Heart left ventricle (tissue), 13 donors: ENCODE measurements around the gene MC2R.

Experiments
- POLR2A ChIP-seq, 2 donors: fragments of 450-650 bp; IDR thresholded peaks; one replicate each; pipeline ENCODE4 v1.6.1; 2017; ENCODE audit warnings: antibody characterized with exemption in 2 of 2, mild to moderate bottlenecking in 2 of 2, moderate library complexity in 2 of 2
- TF ChIP-seq, protein P1 (sequence below), 12 donors: fragments of 200-600 bp; sonication (generic) in 4 of 12; IDR thresholded peaks; one replicate each; pipeline versions ENCODE4 v1.5.0 to v1.8.0; 2018 to 2022; ENCODE audit warnings: antibody characterized with exemption in 12 of 12, mild to moderate bottlenecking in 5 of 12
- donor health status: ischemic (EF 13 %, LVEDD 7.1; RV severe dilation, severe dysfunction).
- donor health status: DM: no; HTN: yes; CAD: no.
- donor health status: DM: no; HTN: no; CAD: no.
- donor health status: ischemic (EF 25% LVEDD 6.9; RV normal size, moderate dysfunction).
- donor health status: ischemic (EF 25% LVEDD 5.7; RV mildly dilated, moderate dysfunction).
- donor health status: ischemic (EF 35%, LVEDD 5.7; RV mildly dilated, moderate dysfunction).
- donor health status: nonischemic (EF 11% LVEDD 7.7; RV severe dilation, severe dysfunction).
- donor health status: DM: yes; HTN: yes; CAD: no.
- donor health status: PGD.
- donor health status: ischemic (EF 29% LVEDD 5.4; RV normal size, mild dysfunction).
- donor health status: nonischemic (EF 23%, LVEDD 6.1; RV moderate dilation, normal function).

DNA sequence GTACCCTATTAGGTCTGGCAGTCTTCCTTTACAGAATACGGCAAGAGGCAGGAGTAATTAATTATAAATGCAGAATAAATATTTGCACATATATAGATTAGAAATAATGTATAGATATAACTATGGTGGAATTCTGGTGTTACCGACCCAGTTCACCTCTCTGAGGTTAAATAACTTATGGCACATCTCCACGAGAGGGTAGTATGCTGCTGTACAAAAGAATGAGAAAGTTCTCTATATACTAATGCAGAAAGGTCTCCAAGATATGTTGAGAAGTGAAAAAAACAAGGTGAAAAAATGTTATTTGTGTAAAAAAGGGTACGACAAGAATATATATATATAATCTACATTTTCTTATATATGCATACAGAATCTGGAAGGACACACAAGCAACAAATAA lies 40.8 kb downstream of the MC2R start:
- TF ChIP-seq POLR2A (IDR thresholded peaks at IDR 0.05), result no peak
- TF ChIP-seq, protein P1, sequence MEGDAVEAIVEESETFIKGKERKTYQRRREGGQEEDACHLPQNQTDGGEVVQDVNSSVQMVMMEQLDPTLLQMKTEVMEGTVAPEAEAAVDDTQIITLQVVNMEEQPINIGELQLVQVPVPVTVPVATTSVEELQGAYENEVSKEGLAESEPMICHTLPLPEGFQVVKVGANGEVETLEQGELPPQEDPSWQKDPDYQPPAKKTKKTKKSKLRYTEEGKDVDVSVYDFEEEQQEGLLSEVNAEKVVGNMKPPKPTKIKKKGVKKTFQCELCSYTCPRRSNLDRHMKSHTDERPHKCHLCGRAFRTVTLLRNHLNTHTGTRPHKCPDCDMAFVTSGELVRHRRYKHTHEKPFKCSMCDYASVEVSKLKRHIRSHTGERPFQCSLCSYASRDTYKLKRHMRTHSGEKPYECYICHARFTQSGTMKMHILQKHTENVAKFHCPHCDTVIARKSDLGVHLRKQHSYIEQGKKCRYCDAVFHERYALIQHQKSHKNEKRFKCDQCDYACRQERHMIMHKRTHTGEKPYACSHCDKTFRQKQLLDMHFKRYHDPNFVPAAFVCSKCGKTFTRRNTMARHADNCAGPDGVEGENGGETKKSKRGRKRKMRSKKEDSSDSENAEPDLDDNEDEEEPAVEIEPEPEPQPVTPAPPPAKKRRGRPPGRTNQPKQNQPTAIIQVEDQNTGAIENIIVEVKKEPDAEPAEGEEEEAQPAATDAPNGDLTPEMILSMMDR (IDR thresholded peaks at IDR 0.05), result no peak
